HepG2 (cell line): Measurements from ENCODE around the gene RIMBP3C.

Source experiments
- HCFC1 ChIP-seq: fragments of 150-350 bp; IDR thresholded peaks from 2 replicates; pipeline ENCODE4 v1.6.1; 2014; ENCODE audit warnings: low read depth, low read length
- ZNF557 ChIP-seq: sonication (generic); formaldehyde crosslinking; IDR thresholded peaks from 2 replicates; pipeline ENCODE4 v1.4.0; 2020; ENCODE audit warnings: missing genetic modification reagents

DNA sequence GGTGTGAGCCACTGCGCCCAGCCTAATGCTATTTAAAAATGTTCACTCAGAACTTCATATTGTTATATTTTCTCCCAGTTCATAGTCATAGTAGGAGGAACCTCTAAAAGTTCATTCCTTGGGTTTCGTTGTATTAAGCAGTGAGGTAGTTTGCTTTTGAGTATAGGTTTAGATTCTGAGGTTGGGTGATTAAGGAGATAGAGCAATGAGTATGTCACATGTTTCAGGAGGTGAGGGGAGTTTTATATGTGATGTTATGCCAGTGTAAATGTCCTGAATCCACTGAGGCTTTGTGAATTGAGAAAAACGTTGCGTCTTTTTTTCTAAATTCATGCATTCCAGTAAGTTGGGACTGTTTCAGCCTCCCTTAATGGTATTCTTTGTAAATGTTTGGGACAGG is 20.4 kb upstream of the RIMBP3C start:
- TF ChIP-seq HCFC1 = no peak
- TF ChIP-seq ZNF557 (CRISPR knock-in tag) = no peak
